Right cardiac atrium (tissue), 5 donors: ENCODE results near the gene CCDC40. TPM values are rescaled to one million over a fixed set of nuclear protein-coding genes. Genes with fewer than 3 reads are reported as not detected.

Experiments
- ATAC-seq, 2 donors: fragments of 200-7000 bp; cut with Tn5 transposase; one replicate each; pipeline versions ENCODE4 v1.8.0 to v1.9.1; 2020; ENCODE audit warnings: moderate library complexity in 2 of 2, mild to moderate bottlenecking in 1 of 2
- DNase-seq, 3 donors: peaks; one replicate each; pipeline ENCODE4 v3.0.0-alpha.2; 2020
- H3K27ac ChIP-seq: one replicate; pipeline ENCODE4 v1.5.1; 2013; ENCODE audit warnings: mild to moderate bottlenecking, low read length, control low read depth, moderate library complexity
- H3K27me3 ChIP-seq: one replicate; pipeline ENCODE4 v1.6.1; 2013; ENCODE audit not compliant: control insufficient read depth, insufficient read depth
- H3K4me1 ChIP-seq: one replicate; pipeline ENCODE4 v1.6.1; 2013; ENCODE audit warnings: low read length; ENCODE audit not compliant: control insufficient read depth, insufficient read depth
- H3K4me3 ChIP-seq: one replicate; pipeline ENCODE4 v1.5.1; 2013; ENCODE audit warnings: low read length, control low read depth
- H3K9me3 ChIP-seq: one replicate; pipeline ENCODE4 v1.6.1; 2013; ENCODE audit warnings: low read length; ENCODE audit not compliant: control insufficient read depth
- WGBS: extraction: QIAGEN DNeasy Blood & Tissue Kit; methylation state at CpG from one replicate; pipeline ENCODE4 v1.1.7; 2013; 5-methylcytosine and 5-hydroxymethylcytosine counted together
- intact Hi-C, 4 donors: fragments of 100-400 bp; cut with DNase I; formaldehyde crosslinking; loops; one replicate each; pipeline versions ENCODE4 v1.11.0 to v1.14.0; 2022 to 2023
- polyA plus RNA-seq: library from polyadenylated mRNA; stranded (reverse); fragments of 200-250 nt; gene quantifications from one replicate; pipeline ENCODE4 v1.2.3, GENCODE V29; 2013
- total RNA-seq, 4 donors: library from RNA; stranded (reverse); fragmentation: NEBNext Ultra II Directional; extraction: Animal tissue kit (Norgen Biotek cat#: 25700); gene quantifications; one replicate each; pipeline ENCODE4 v1.2.1, GENCODE V29; 2021
- donor health status: healthy with polysubstance abuse.
- donor health status: DM: no; HTN: yes; CAD: no.
- donor health status: DM: no; HTN: no; CAD: no.
- donor health status: DM: no; HTN: yes; CAD: no; lungs with severe emphysema.
- donor health status: DM: yes; HTN: yes; CAD: no.

CCDC40 gene
- total and polyA plus RNA-seq, 5 donors = 4.9 to 10.0 (median 7.4) TPM

DNA sequence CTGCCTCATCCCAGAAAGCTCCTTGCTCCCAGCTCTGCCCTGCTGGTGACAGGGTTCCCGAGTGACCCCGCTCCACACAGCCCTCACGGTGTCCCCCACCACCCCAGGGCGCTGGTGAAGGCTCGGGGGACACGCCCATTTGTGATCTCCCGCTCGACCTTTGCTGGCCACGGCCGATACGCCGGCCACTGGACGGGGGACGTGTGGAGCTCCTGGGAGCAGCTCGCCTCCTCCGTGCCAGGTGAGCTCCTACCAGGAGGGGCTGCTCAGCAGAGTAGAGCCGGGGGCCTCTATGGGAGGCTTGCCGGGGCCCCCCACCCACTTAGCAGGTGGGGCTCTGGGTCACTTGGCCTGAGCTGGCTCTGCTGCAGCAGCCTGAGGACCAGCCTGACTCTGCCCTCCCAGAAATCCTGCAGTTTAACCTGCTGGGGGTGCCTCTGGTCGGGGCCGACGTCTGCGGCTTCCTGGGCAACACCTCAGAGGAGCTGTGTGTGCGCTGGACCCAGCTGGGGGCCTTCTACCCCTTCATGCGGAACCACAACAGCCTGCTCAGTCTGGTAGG, 76.1 kb downstream of the CCDC40 start:
- no peaks in the 10 kb centered on the region for H3K27me3 ChIP-seq
- ATAC-seq = no peak
- no peaks in the 10 kb centered on the region for H3K9me3 ChIP-seq
- intact Hi-C loops = no loop called here
- H3K4me1 ChIP-seq = no peaks in the 10 kb centered on the region
- no peak overlapping the region for H3K27ac ChIP-seq
- 93% methylated on average over 24 of the region's 24 CpGs for WGBS
- no peak overlapping the region for H3K4me3 ChIP-seq
- DNase-seq = no peak

DNA sequence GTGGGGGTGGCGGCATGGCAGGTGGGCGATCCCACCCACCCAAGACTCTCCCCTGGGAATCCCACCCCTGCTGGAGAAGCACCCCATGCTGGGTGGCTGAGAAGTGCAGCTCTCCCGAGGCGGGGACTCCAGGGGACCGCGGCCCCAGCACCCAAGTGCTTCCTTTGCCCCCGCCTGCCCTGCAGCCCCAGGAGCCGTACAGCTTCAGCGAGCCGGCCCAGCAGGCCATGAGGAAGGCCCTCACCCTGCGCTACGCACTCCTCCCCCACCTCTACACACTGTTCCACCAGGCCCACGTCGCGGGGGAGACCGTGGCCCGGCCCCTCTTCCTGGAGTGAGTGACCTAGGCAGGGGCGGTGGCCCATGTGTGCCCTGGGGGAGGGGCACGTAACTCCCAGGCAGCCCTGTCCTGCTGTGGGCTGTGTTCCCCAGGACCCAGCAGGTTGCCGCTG, 76.6 kb downstream of the CCDC40 start:
- no peak for ATAC-seq
- intact Hi-C loops = no loop called here
- WGBS = 83% methylated on average over 20 of the region's 20 CpGs
- Histone ChIP-seq H3K9me3 (no peaks in the 10 kb centered on the region), H3K27ac (no peak overlapping the region), H3K4me3 (no peak overlapping the region), H3K27me3 (no peaks in the 10 kb centered on the region), H3K4me1 (no peaks in the 10 kb centered on the region)
- no peak for DNase-seq

DNA sequence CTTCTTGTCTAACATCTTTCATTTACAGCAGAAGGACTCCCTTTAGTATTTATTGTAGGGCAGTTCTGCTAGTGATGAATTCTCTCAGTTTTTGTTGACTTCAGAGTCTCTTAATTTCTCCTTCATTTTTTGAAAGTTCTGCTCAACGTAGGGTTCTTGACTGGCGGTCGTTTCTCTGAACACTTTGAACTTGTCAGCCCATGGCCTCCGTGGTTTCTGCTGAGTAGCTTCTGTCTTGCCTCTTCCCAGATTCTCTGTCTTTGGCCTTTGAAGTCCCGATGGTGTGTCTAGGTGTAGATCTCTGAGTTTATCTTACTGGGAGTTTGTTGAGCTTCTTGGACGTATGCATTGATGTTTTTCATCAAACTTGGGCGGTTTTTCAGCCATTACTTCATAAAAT, 78.3 kb downstream of the CCDC40 start:
- DNase-seq (no peak), ATAC-seq (no peak)
- no peak overlapping the region for H3K27ac ChIP-seq
- WGBS = 92% methylated on average over 7 of the region's 7 CpGs
- no peaks in the 10 kb centered on the region for H3K9me3 ChIP-seq
- no peaks in the 10 kb centered on the region for H3K27me3 ChIP-seq
- no peaks in the 10 kb centered on the region for H3K4me1 ChIP-seq
- no peak overlapping the region for H3K4me3 ChIP-seq
- intact Hi-C loops = no loop called here

DNA sequence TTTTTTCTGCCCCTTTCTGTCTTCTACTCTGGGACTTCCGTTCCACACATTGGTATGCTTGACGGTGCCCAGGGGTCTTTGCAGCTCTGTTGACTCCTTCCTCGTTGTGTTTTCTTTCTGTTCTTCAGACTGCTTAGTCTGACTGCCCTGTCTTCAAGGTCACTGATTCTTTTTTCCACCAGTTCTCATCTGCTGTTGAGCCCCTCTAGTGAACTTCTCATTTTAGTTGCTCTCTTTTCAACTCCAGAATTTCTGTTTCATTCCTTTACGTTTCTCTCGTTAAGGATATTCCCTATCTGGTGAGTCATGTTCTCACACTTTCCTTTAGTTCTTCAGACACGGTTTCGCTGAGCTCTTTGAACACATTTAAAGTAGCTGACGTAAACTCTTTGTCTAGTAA, 78.7 kb downstream of the CCDC40 start:
- DNase-seq (no peak), ATAC-seq (no peak)
- H3K4me1 ChIP-seq = no peaks in the 10 kb centered on the region
- no peak overlapping the region for H3K4me3 ChIP-seq
- H3K27me3 ChIP-seq = no peaks in the 10 kb centered on the region
- WGBS = 92% methylated on average over 8 of the region's 8 CpGs
- no peaks in the 10 kb centered on the region for H3K9me3 ChIP-seq
- no peak overlapping the region for H3K27ac ChIP-seq
- intact Hi-C loops = no loop called here

DNA sequence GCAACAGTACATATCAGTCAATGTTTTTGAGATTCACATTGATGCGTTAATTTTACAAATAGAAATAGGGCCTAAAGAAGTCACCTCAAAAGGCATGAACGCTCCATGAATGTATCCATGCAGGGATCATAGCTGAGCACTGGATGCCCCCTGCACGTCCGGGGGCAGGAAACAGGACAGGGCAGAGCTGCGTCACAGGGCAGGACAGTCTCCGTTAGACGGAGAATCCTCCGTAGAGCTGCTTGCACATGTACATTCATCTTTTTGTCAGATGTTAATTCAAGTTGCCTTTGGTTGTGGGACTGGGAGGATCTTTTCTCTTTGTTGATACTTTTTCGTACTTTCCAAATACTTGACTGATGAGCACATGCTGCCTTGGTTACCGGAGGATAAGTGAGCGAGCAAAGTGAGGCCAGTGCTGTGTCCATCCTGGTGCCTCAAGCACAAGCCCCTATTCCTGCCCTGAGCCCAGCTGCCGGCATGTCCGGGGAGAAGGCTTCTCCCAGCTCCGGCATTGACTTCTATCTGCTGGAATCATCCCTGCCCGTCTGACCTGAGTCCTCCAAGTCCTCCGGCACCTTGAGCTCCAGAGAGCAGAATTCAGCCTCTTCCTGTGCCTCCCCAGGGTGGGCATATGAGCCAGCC, 80.0 kb downstream of the CCDC40 start:
- Histone ChIP-seq H3K9me3 (no peaks in the 10 kb centered on the region), H3K4me1 (no peaks in the 10 kb centered on the region), H3K27ac (no peak overlapping the region), H3K27me3 (no peaks in the 10 kb centered on the region), H3K4me3 (no peak overlapping the region)
- ATAC-seq (no peak), DNase-seq (no peak)
- intact Hi-C loops = no loop called here
- WGBS = 79% methylated on average over 16 of the region's 16 CpGs

DNA sequence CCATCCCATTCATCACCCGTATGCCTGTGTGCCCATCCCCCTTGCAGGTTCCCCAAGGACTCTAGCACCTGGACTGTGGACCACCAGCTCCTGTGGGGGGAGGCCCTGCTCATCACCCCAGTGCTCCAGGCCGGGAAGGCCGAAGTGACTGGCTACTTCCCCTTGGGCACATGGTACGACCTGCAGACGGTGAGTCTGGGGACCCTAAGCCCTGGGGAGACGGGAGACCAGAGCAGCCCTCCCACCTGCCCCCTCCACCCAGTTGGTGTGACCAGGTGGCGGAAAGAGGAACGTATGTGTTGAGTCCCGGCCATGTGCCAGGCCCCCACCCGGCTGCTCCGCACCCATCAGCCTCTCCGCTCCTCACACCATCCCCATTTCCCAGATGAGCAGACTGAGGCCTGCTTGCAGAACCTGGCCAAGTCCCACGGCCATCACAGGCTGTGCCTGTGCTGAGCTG, 80.5 kb downstream of the CCDC40 start:
- Histone ChIP-seq H3K27me3 (no peaks in the 10 kb centered on the region), H3K27ac (no peak overlapping the region), H3K4me3 (no peak overlapping the region), H3K4me1 (no peaks in the 10 kb centered on the region), H3K9me3 (no peaks in the 10 kb centered on the region)
- intact Hi-C loops = no loop called here
- 90% methylated on average over 13 of the region's 13 CpGs for WGBS
- DNase-seq (no peak), ATAC-seq (no peak)

DNA sequence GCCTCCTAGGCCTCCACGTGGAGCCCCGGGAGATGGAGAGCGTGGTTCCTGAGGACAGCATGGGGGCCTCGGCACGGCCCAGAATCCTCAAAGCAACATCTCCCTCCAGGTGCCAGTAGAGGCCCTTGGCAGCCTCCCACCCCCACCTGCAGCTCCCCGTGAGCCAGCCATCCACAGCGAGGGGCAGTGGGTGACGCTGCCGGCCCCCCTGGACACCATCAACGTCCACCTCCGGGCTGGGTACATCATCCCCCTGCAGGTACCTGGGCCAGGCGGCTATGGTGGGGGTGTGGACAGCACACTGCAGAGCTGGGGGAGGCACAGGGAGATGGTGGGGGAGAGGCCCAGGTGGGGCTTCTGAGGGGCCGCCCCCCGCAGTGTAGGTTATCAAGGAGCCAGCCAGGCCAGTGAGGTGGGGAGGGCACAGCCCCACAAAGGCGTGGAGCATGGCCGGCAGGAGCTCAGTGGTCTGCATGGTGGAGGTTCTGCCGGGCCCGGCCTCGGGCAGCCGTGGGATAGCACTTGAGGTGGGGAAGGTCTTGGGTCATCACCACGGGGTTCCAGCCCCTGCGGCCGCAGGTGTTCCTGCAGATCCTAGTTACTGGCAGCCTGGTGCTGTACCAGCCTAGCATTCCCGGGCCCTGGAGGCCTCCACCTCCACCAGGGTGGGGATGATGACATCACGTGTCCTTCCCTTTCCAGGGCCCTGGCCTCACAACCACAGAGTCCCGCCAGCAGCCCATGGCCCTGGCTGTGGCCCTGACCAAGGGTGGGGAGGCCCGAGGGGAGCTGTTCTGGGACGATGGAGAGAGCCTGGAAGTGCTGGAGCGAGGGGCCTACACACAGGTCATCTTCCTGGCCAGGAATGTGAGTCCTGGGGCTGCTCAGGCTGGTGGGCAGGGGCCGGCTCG, 81.3 kb downstream of the CCDC40 start:
- 88% methylated on average over 31 of the region's 31 CpGs for WGBS
- Histone ChIP-seq H3K4me1 (no peaks in the 10 kb centered on the region), H3K27me3 (no peaks in the 10 kb centered on the region), H3K9me3 (no peaks in the 10 kb centered on the region), H3K27ac (no peak overlapping the region), H3K4me3 (no peak overlapping the region)
- intact Hi-C loops = no loop called here
- DNase-seq = no peak
- ATAC-seq = peak in 1 of 2 donors; percentile 12

DNA sequence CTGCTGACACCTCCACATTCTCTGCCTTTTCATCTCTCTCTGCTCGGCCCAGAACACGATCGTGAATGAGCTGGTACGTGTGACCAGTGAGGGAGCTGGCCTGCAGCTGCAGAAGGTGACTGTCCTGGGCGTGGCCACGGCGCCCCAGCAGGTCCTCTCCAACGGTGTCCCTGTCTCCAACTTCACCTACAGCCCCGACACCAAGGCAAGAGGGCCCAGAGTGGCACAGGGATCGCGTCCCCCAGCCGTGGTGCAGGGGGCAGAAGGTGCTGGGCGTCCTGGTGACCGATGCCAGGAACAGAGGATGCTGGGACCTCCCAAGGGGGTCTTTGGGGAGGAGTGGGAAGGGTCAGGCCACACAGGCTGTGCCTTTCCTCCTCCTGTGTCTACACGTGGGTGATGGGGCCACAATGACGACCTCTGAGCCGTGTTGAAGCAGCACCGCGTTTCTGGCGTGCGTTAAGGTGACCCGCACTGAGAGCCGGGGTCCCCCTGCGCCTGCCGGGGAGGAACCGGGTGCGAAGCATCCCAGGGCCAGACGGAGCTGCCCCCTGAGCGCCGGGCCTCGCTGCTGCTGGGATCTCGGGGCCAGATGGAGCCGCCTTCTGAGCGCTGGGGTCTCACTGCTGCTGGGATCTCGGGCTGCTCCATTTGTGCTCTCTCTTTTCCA, 82.3 kb downstream of the CCDC40 start:
- ATAC-seq (peak in 1 of 2 donors; percentile 19), DNase-seq (no peak)
- Histone ChIP-seq H3K27me3 (no peaks in the 10 kb centered on the region), H3K4me3 (no peak overlapping the region), H3K27ac (no peak overlapping the region), H3K9me3 (no peaks in the 10 kb centered on the region), H3K4me1 (no peaks in the 10 kb centered on the region)
- intact Hi-C loops = no loop called here
- 89% methylated on average over 35 of the region's 35 CpGs for WGBS

DNA sequence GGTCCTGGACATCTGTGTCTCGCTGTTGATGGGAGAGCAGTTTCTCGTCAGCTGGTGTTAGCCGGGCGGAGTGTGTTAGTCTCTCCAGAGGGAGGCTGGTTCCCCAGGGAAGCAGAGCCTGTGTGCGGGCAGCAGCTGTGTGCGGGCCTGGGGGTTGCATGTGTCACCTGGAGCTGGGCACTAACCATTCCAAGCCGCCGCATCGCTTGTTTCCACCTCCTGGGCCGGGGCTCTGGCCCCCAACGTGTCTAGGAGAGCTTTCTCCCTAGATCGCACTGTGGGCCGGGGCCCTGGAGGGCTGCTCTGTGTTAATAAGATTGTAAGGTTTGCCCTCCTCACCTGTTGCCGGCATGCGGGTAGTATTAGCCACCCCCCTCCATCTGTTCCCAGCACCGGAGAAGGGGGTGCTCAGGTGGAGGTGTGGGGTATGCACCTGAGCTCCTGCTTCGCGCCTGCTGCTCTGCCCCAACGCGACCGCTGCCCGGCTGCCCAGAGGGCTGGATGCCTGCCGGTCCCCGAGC, 82.9 kb downstream of the CCDC40 start:
- Histone ChIP-seq H3K9me3 (no peaks in the 10 kb centered on the region), H3K4me1 (no peaks in the 10 kb centered on the region), H3K4me3 (no peak overlapping the region), H3K27me3 (no peaks in the 10 kb centered on the region), H3K27ac (no peak overlapping the region)
- DNase-seq = no peak
- ATAC-seq = no peak
- intact Hi-C loops = no loop called here
- 89% methylated on average over 24 of the region's 24 CpGs for WGBS

DNA sequence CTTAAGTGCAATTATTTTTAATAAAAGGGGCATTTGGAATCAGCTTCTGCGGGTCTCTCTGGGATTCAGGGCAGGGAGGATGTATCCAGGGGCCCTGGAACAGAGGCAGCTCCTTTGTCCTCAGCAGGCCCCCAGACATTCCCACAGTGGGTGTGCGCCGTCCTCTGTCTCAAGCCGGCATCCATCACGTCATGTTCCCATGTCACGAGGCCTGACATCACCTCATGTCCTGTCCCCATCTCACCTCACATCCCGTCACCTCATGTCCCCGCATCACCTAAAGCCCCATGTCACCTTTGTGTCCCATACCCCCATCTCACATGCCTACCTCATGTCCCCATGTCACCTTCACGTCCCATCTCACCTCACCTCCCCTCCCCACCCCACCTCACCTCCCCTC, 83.4 kb downstream of the CCDC40 start:
- intact Hi-C loops = no loop called here
- H3K27me3 ChIP-seq = no peaks in the 10 kb centered on the region
- H3K4me1 ChIP-seq = no peaks in the 10 kb centered on the region
- 89% methylated on average over 9 of the region's 9 CpGs for WGBS
- H3K27ac ChIP-seq = no peak overlapping the region
- H3K9me3 ChIP-seq = no peaks in the 10 kb centered on the region
- ATAC-seq = no peak
- no peak for DNase-seq
- no peak overlapping the region for H3K4me3 ChIP-seq
